ENCODE results near the gene GOT2. TPM values are rescaled to one million over a fixed set of nuclear protein-coding genes. Genes with fewer than 3 reads are reported as not detected.
"Not testable (repeated sequence)": the region's sequence is repeated elsewhere in the genome, so short reads cannot be mapped to it uniquely, and the experiment has no call there.

GOT2 gene
- total and polyA plus RNA-seq, 2 donors (not counting 1 experiment from before 2014, with no cell fraction given) = 15.8 to 33.6 TPM

- Histone ChIP-seq H3K36me3 (replicated peaks in 1 of 2; ENCODE audit: control extremely low read depth in 1 of 2, control insufficient read depth in 1 of 2, extremely low read depth in 1 of 2, insufficient read depth in 2 of 2, low read length in 1 of 2) (no peaks in the 10 kb centered on the region), H3K27me3 (replicated peaks in 1 of 4; ENCODE audit: control extremely low read depth in 1 of 4, control insufficient read depth in 3 of 4, insufficient read depth in 4 of 4, low read length in 3 of 4) (peaks cover 0 to 5% (median 0%) of the 10 kb centered on the region in 4 experiments), H3K4me3 (ENCODE audit: control extremely low read depth in 1 of 5, extremely low read depth in 1 of 5, insufficient read depth in 1 of 5, low read depth in 2 of 5, low read length in 4 of 5) (no peak overlapping the region), H3K4me2 (replicated peaks; ENCODE audit: low read depth, low read length, poor library complexity, severe bottlenecking) (no peak overlapping the region), H3K4me1 (ENCODE audit: control insufficient read depth in 2 of 2, insufficient read depth in 2 of 2, low read length in 2 of 2) (no peaks in the 10 kb centered on the region), H3K9ac (ENCODE audit: low read length) (no peak overlapping the region), H4K20me1 (ENCODE audit: control insufficient read depth, insufficient read depth, low read length, poor library complexity, severe bottlenecking) (no peaks in the 10 kb centered on the region), H3K79me2 (ENCODE audit: control insufficient read depth, insufficient read depth, low read length) (no peaks in the 10 kb centered on the region), H3K9me3 (ENCODE audit: control extremely low read depth in 1 of 3, control insufficient read depth in 2 of 3, insufficient read depth in 1 of 3, low read length in 2 of 3) (no peaks in the 10 kb centered on the region), H2AFZ (ENCODE audit: insufficient read depth, low read depth, low read length, poor library complexity, severe bottlenecking) (no peak overlapping the region), H3K27ac (ENCODE audit: low read length in 2 of 2) (no peak overlapping the region)
- ATAC-seq (ENCODE audit: low read depth) (no peak), DNase-seq (no peak)
- H3K4me1 Mint-ChIP-seq = no peaks in the 10 kb centered on the region
- peaks cover 13% of the 10 kb centered on the region for H3K27me3 Mint-ChIP-seq
- no peaks in the 10 kb centered on the region for H3K9me3 Mint-ChIP-seq (ENCODE audit: insufficient read depth)
- POLR2A ChIA-PET = no interaction called here
- CTCF ChIA-PET = no interaction called here
- H3K4me3 Mint-ChIP-seq = no peak overlapping the region
- no peak overlapping the region for H3K27ac Mint-ChIP-seq
- WGBS (ENCODE audit: insufficient coverage) = no CpG with 5 or more reads among the region's 3 CpGs
- TF ChIP-seq CTCF (IDR thresholded peaks at IDR 0.05) = no peak
- no peak for TF ChIP-seq EZH2 (IDR thresholded peaks at IDR 0.05; ENCODE audit: borderline replicate concordance, insufficient read depth, low read depth, low read length, poor library complexity, severe bottlenecking)
- intact Hi-C loops (cut with micrococcal nuclease) = no loop called here
Observed at GRCh38 chr16:58741166-58741565, 7.0 kb upstream of the GOT2 start.

- DNase-seq (no peak), ATAC-seq (ENCODE audit: low read depth) (no peak)
- H3K4me1 ChIP-seq (ENCODE audit: control insufficient read depth in 2 of 2, insufficient read depth in 2 of 2, low read length in 2 of 2) = peaks cover 3 to 6% of the 10 kb centered on the region in 2 donors
- no peak overlapping the region for H3K4me3 ChIP-seq (ENCODE audit: control extremely low read depth in 1 of 5, extremely low read depth in 1 of 5, insufficient read depth in 1 of 5, low read depth in 2 of 5, low read length in 4 of 5)
- ChIA-PET POLR2A (no interaction called here), CTCF (interaction anchor here (1.9 kb wide), 1 partner anchor 18 kb away, joined by 7 read pairs; no protein-coding TSS in a partner anchor)
- H3K36me3 ChIP-seq (replicated peaks in 1 of 2; ENCODE audit: control extremely low read depth in 1 of 2, control insufficient read depth in 1 of 2, extremely low read depth in 1 of 2, insufficient read depth in 2 of 2, low read length in 1 of 2) = no peaks in the 10 kb centered on the region
- TF ChIP-seq EZH2 (IDR thresholded peaks at IDR 0.05; ENCODE audit: borderline replicate concordance, insufficient read depth, low read depth, low read length, poor library complexity, severe bottlenecking) = no peak
- no peak for TF ChIP-seq CTCF (IDR thresholded peaks at IDR 0.05)
- 84% methylated on average over 5 of the region's 5 CpGs for WGBS (ENCODE audit: insufficient coverage)
- H3K79me2 ChIP-seq (ENCODE audit: control insufficient read depth, insufficient read depth, low read length) = peaks cover 15% of the 10 kb centered on the region
- H4K20me1 ChIP-seq (ENCODE audit: control insufficient read depth, insufficient read depth, low read length, poor library complexity, severe bottlenecking) = no peaks in the 10 kb centered on the region
- Mint-ChIP-seq H3K9me3 (ENCODE audit: insufficient read depth) (no peaks in the 10 kb centered on the region), H3K27me3 (peaks cover 13% of the 10 kb centered on the region), H3K4me3 (no peak overlapping the region), H3K27ac (no peak overlapping the region), H3K4me1 (peaks cover 7% of the 10 kb centered on the region)
- H2AFZ ChIP-seq (ENCODE audit: insufficient read depth, low read depth, low read length, poor library complexity, severe bottlenecking) = no peak overlapping the region
- no peak overlapping the region for H3K4me2 ChIP-seq (replicated peaks; ENCODE audit: low read depth, low read length, poor library complexity, severe bottlenecking)
- H3K27me3 ChIP-seq (replicated peaks in 1 of 4; ENCODE audit: control extremely low read depth in 1 of 4, control insufficient read depth in 3 of 4, insufficient read depth in 4 of 4, low read length in 3 of 4) = peaks cover 0 to 5% (median 0%) of the 10 kb centered on the region in 4 experiments
- no peaks in the 10 kb centered on the region for H3K9me3 ChIP-seq (ENCODE audit: control extremely low read depth in 1 of 3, control insufficient read depth in 2 of 3, insufficient read depth in 1 of 3, low read length in 2 of 3)
- H3K9ac ChIP-seq (ENCODE audit: low read length) = no peak overlapping the region
- intact Hi-C loops (cut with micrococcal nuclease) = loop anchor here (10.0 kb wide), 1 partner anchor 734 kb away; the partner anchor contains the start of genes USB1 and ZNF319
- H3K27ac ChIP-seq (ENCODE audit: low read length in 2 of 2) = no peak overlapping the region
Observed at GRCh38 chr16:58738672-58739296, 4.7 kb upstream of the GOT2 start.

- intact Hi-C loops (cut with micrococcal nuclease) = loop anchor here (10.0 kb wide), 1 partner anchor 732 kb away; the partner anchor contains the start of genes USB1 and ZNF319
- Histone ChIP-seq H3K79me2 (ENCODE audit: control insufficient read depth, insufficient read depth, low read length) (peaks cover 35% of the 10 kb centered on the region), H3K4me1 (ENCODE audit: control insufficient read depth in 2 of 2, insufficient read depth in 2 of 2, low read length in 2 of 2) (peaks cover 15 to 17% of the 10 kb centered on the region in 2 donors)
- H3K27ac ChIP-seq (ENCODE audit: low read length in 2 of 2); H3K4me3 Mint-ChIP-seq; H3K27ac Mint-ChIP-seq; H3K9ac ChIP-seq (ENCODE audit: low read length); H4K20me1 ChIP-seq (ENCODE audit: control insufficient read depth, insufficient read depth, low read length, poor library complexity, severe bottlenecking); H3K4me3 ChIP-seq (ENCODE audit: control extremely low read depth in 1 of 5, extremely low read depth in 1 of 5, insufficient read depth in 1 of 5, low read depth in 2 of 5, low read length in 4 of 5); ATAC-seq (ENCODE audit: low read depth); H3K4me2 ChIP-seq (replicated peaks; ENCODE audit: low read depth, low read length, poor library complexity, severe bottlenecking); H3K36me3 ChIP-seq (replicated peaks in 1 of 2; ENCODE audit: control extremely low read depth in 1 of 2, control insufficient read depth in 1 of 2, extremely low read depth in 1 of 2, insufficient read depth in 2 of 2, low read length in 1 of 2); H2AFZ ChIP-seq (ENCODE audit: insufficient read depth, low read depth, low read length, poor library complexity, severe bottlenecking); H3K9me3 ChIP-seq (ENCODE audit: control extremely low read depth in 1 of 3, control insufficient read depth in 2 of 3, insufficient read depth in 1 of 3, low read length in 2 of 3); DNase-seq; H3K27me3 ChIP-seq (replicated peaks in 1 of 4; ENCODE audit: control extremely low read depth in 1 of 4, control insufficient read depth in 3 of 4, insufficient read depth in 4 of 4, low read length in 3 of 4); CTCF ChIA-PET; H3K9me3 Mint-ChIP-seq (ENCODE audit: insufficient read depth): not testable (repeated sequence)
- H3K4me1 Mint-ChIP-seq = peaks cover 26% of the 10 kb centered on the region
- POLR2A ChIA-PET = interaction anchor here (0.8 kb wide), 1 partner anchor 10 kb away, joined by 7 read pairs; no protein-coding TSS in a partner anchor
- WGBS (ENCODE audit: insufficient coverage) = 100% methylated on average over 1 of the region's 3 CpGs
- H3K27me3 Mint-ChIP-seq = peaks cover 10% of the 10 kb centered on the region
Observed at GRCh38 chr16:58736341-58736740, 2.2 kb upstream of the GOT2 start.
